Stimulated activated CD4-positive, alpha-beta T cell treated with anti-CD3 and anti-CD28 coated beads, Interleukin-2, amount 100 ng/mL, for 24 hours (primary cell): ENCODE results near the gene PHF23.
"Not testable (repeated sequence)": the region's sequence is repeated elsewhere in the genome, so short reads cannot be mapped to it uniquely, and the experiment has no call there.

Experiments
- DNase-seq, 2 donors: peaks; one replicate each; pipeline ENCODE4 v3.0.0-alpha.2; 2020

PHF23 gene

GRCh38 chr17:7258731-7259554 lies 19.7 kb upstream of the PHF23 start:
- no peak for DNase-seq

- no peak for DNase-seq
Observed at GRCh38 chr17:7256766-7257456, 17.7 kb upstream of the PHF23 start.

GRCh38 chr17:7254511-7254910 lies 15.3 kb upstream of the PHF23 start:
- no peak for DNase-seq

- no peak for DNase-seq
Observed at GRCh38 chr17:7253082-7253481, 13.8 kb upstream of the PHF23 start.

- peak; percentile 88 to 98 for DNase-seq
Observed at GRCh38 chr17:7252176-7253043, 13.2 kb upstream of the PHF23 start, which contains the start of gene ELP5. Gene ELP5 (plus strand): TSS chr17:7252215. CDS start chr17:7252551, 336 bp downstream.

GRCh38 chr17:7251661-7252175 lies 12.5 kb upstream of the PHF23 start, which contains the start of gene CTDNEP1:
Gene CTDNEP1 (minus strand): TSS chr17:7251734. CDS start chr17:7251296, 438 bp downstream.
- DNase-seq: peak; percentile 72 to 99

- no peak for DNase-seq
Observed at GRCh38 chr17:7250695-7251627, 11.7 kb upstream of the PHF23 start.

GRCh38 chr17:7249830-7250229 lies 10.6 kb upstream of the PHF23 start:
- no peak for DNase-seq

- no peak for DNase-seq
Observed at GRCh38 chr17:7249214-7249613, 10.0 kb upstream of the PHF23 start.

- no peak for DNase-seq
Observed at GRCh38 chr17:7248796-7249195, 9.5 kb upstream of the PHF23 start.

GRCh38 chr17:7246779-7247178 lies 7.5 kb upstream of the PHF23 start:
- no peak for DNase-seq

- DNase-seq: not testable (repeated sequence)
Observed at GRCh38 chr17:7243838-7244237, 4.6 kb upstream of the PHF23 start.

- no peak for DNase-seq
Observed at GRCh38 chr17:7243453-7243729, 4.1 kb upstream of the PHF23 start.

- peak; percentile 92 to 93 for DNase-seq
Observed at GRCh38 chr17:7242717-7243452, 3.6 kb upstream of the PHF23 start.

GRCh38 chr17:7241783-7242716 lies 2.8 kb upstream of the PHF23 start, which contains the start of gene GABARAP:
Gene GABARAP (minus strand): TSS chr17:7242449. CDS start chr17:7242330, 119 bp downstream.
- peak; percentile 93 to 96 for DNase-seq

- no peak for DNase-seq
Observed at GRCh38 chr17:7241090-7241733, 2.0 kb upstream of the PHF23 start.

- DNase-seq: no peak
Observed at GRCh38 chr17:7240375-7240774, 1.1 kb upstream of the PHF23 start.

GRCh38 chr17:7238420-7239090 lies 702 bp downstream of the PHF23 start:
- DNase-seq: no peak
